HepG2 (cell line): ENCODE results near the gene ITGB2. TPM values are rescaled to one million over a fixed set of nuclear protein-coding genes. Genes with fewer than 3 reads are reported as not detected.
A peak's percentile ranks its signal among the peaks of the same experiment; 100 is the strongest.

Experiments
- ATAC-seq: fragments of 200-7000 bp; cut with Tn5 transposase; 3 replicates; pipeline ENCODE4 v1.9.1; 2020; ENCODE audit warnings: mild to moderate bottlenecking, moderate library complexity
- BruUV-seq: library from RNA; stranded (reverse); fragments of 400-500 nt; replicated peaks from 2 replicates; lab custom pipeline; 2021; lab: Mats Ljungman, UMichigan
- CTCF ChIA-PET: fragments of 300-600 bp; formaldehyde crosslinking; extraction: SDS; loops from one replicate; lab custom pipeline; 2021; ENCODE audit warnings: low total read pairs, inconsistent platforms, low intra/inter-chr PET ratio; lab: Yijun Ruan, JAX
- POLR2A ChIA-PET: fragments of 350-600 bp; sonication (Branson Sonifier 250); formaldehyde crosslinking; loops from one replicate; lab custom pipeline; 2020; ENCODE audit warnings: antibody characterized with exemption, inconsistent platforms; lab: Yijun Ruan, JAX
- DNase-seq: peaks from one replicate; pipeline ENCODE4 v3.0.0-alpha.2; 2015; ENCODE audit warnings: low spot score
- FAIRE-seq: peaks from 3 replicates; lab custom pipeline; 2011; peaks lifted over from hg19 to GRCh38; lab: Jason Lieb, UNC
- H2AFZ ChIP-seq: one replicate; pipeline ENCODE4 v1.6.1; 2011; ENCODE audit warnings: low read length, inconsistent platforms
- H3K27ac ChIP-seq: fragments of 300-600 bp; 3 replicates; pipeline ENCODE4 v1.8.0; 2011; ENCODE audit warnings: mixed run types, mild to moderate bottlenecking, mixed read lengths, low read length, inconsistent platforms; ENCODE audit not compliant: insufficient read depth; ENCODE audit errors: extremely low read length
- H3K27me3 ChIP-seq, 2 experiments: fragments of 200-600 bp in 1 of 2; 2 replicates in 1 of 2; 3 replicates in 1 of 2; pipeline versions ENCODE4 v1.6.0 to v1.8.0; 2011; ENCODE audit warnings: low read length in 2 of 2, mild to moderate bottlenecking in 2 of 2, moderate library complexity in 2 of 2, inconsistent platforms in 1 of 2; ENCODE audit not compliant: insufficient read depth in 2 of 2, control insufficient read depth in 1 of 2
- H3K36me3 ChIP-seq, 2 experiments: fragments of 200-600 bp in 1 of 2; replicated peaks in 1 of 2; 2 replicates in 1 of 2; 3 replicates in 1 of 2; pipeline versions ENCODE4 v1.5.1 to v1.8.0; 2011; ENCODE audit warnings: low read length in 2 of 2, inconsistent platforms in 1 of 2; ENCODE audit not compliant: insufficient read depth in 2 of 2, control insufficient read depth in 1 of 2
- H3K4me1 ChIP-seq: 2 replicates; pipeline ENCODE4 v1.5.1; 2012; ENCODE audit warnings: low read length, inconsistent platforms; ENCODE audit not compliant: insufficient read depth
- H3K4me2 ChIP-seq: 2 replicates; pipeline ENCODE4 v1.6.0; 2011; ENCODE audit warnings: low read depth, low read length, inconsistent platforms
- H3K4me3 ChIP-seq, 3 experiments: fragments of 200-600 bp in 1 of 3; sonication (generic), shearing (Covaris generic) in 1 of 3; replicated peaks in 1 of 3; 2 replicates each; pipeline ENCODE4 v1.5.1; 2011 to 2016; ENCODE audit warnings: low read length in 3 of 3, inconsistent platforms in 2 of 3, low read depth in 2 of 3, mild to moderate bottlenecking in 2 of 3, control low read depth in 1 of 3, mixed read lengths in 1 of 3; ENCODE audit not compliant: insufficient read depth in 1 of 3
- H3K79me2 ChIP-seq: one replicate; pipeline ENCODE4 v1.6.1; 2011; ENCODE audit warnings: low read length, inconsistent platforms; ENCODE audit not compliant: insufficient read depth
- H3K9ac ChIP-seq: 2 replicates; pipeline ENCODE4 v1.6.0; 2011; ENCODE audit warnings: mild to moderate bottlenecking, low read depth, low read length, inconsistent platforms; ENCODE audit not compliant: insufficient read depth
- H3K9me3 ChIP-seq: 2 replicates; pipeline ENCODE4 v1.5.1; 2012; ENCODE audit warnings: mild to moderate bottlenecking, low read length
- H4K20me1 ChIP-seq: 2 replicates; pipeline ENCODE4 v1.6.0; 2011; ENCODE audit warnings: inconsistent platforms, mild to moderate bottlenecking, low read length, moderate library complexity; ENCODE audit not compliant: insufficient read depth
- FOXK1 ChIP-seq: sonication (generic); formaldehyde crosslinking; IDR thresholded peaks from 2 replicates; pipeline ENCODE4 v1.4.0; 2020; ENCODE audit warnings: low read depth, missing genetic modification reagents, borderline replicate concordance
- ZBTB21 ChIP-seq: sonication (generic); formaldehyde crosslinking; IDR thresholded peaks from 2 replicates; pipeline ENCODE4 v1.4.0; 2020; ENCODE audit warnings: missing genetic modification reagents
- ZNF687 ChIP-seq: sonication (generic); formaldehyde crosslinking; IDR thresholded peaks from 2 replicates; pipeline ENCODE4 v1.5.1; 2020; ENCODE audit warnings: mild to moderate bottlenecking, missing genetic modification reagents, moderate library complexity
- WGBS: methylation state at CpG from one replicate; pipeline ENCODE4 v1.1.6; 2017; ENCODE audit warnings: low lambda C conversion rate; 5-methylcytosine and 5-hydroxymethylcytosine counted together
- in situ Hi-C: cut with HindIII; loops from 2 replicates; pipeline ENCODE4 v1.10.0; 2017; ENCODE audit warnings: low pct_unique_long_range_greater_than_20kb; ENCODE audit not compliant: extremely low pct_ligation_motif_present
- intact Hi-C: fragments of 100-400 bp; cut with micrococcal nuclease; formaldehyde crosslinking; loops from one replicate; pipeline ENCODE4 v1.10.0; 2022; ENCODE audit not compliant: unreplicated experiment
- polyA plus RNA-seq, 8 experiments: library from polyadenylated mRNA; depleted of rRNA in 3 of 8; stranded (reverse) in 7 of 8; unstranded in 1 of 8; fragments of >200 nt; fragmentation: Illumina TruSeq in 4 of 8; extraction: Trizol in 4 of 8; gene quantifications; 2 replicates each; pipeline versions ENCODE4 v1.2.1 to v1.2.3, GENCODE V29; 2011 to 2016; ENCODE audit warnings: low read depth in 4 of 8, missing spikeins in 1 of 8, mixed read lengths in 1 of 8; ENCODE audit not compliant: insufficient read depth in 1 of 8
- total RNA-seq, 5 experiments: library from RNA; depleted of rRNA; stranded (reverse); fragments of >200 nt; fragmentation: Illumina TruSeq; extraction: Trizol; gene quantifications; 2 replicates each; pipeline ENCODE4 v1.2.3, GENCODE V29; 2016; ENCODE audit warnings: low read depth in 1 of 5

ITGB2 gene
- total and polyA plus RNA-seq, 2 of the 13 experiments (the other 11 are each of a cell fraction or from before 2014, with no cell fraction given) = 4.2 to 18.0 TPM

- 0 out of 2 replicates have a peak, but pooled peaks have one; percentile 19 for TF ChIP-seq ZNF687 (CRISPR knock-in tag)
- TF ChIP-seq ZBTB21 (CRISPR knock-in tag) = no peak
- TF ChIP-seq FOXK1 (CRISPR knock-in tag) = no peak
- no TSS peak for BruUV-seq
- peak; percentile 23; the same call in 2 of the 3 replicates for ATAC-seq
- no peaks in the 10 kb centered on the region for H3K79me2 ChIP-seq
- no peak overlapping the region for H3K9ac ChIP-seq
- DNase-seq = no peak
- ChIA-PET POLR2A (interaction anchor here (0.7 to 2.0 kb wide), 3 partner anchors 10 to 25 kb away, joined by 3 to 6 read pairs (median 6); no protein-coding TSS in a partner anchor), CTCF (interaction anchor here (0.6 kb wide), 1 partner anchor 233 kb away, joined by 3 read pairs; no protein-coding TSS in a partner anchor)
- in situ Hi-C loops (no loop called here), intact Hi-C loops (no loop called here)
- H3K36me3 ChIP-seq = peaks cover 0 to 7% of the 10 kb centered on the region in 2 experiments; a peak in 2 of 5 replicates
- 100% methylated on average over 13 of the region's 21 CpGs for WGBS
- no peaks in the 10 kb centered on the region for H3K9me3 ChIP-seq
- no peaks in the 10 kb centered on the region for H4K20me1 ChIP-seq
- no peak overlapping the region for H3K4me3 ChIP-seq
- H3K27ac ChIP-seq = no peak overlapping the region
- H3K27me3 ChIP-seq = peaks cover 3 to 7% of the 10 kb centered on the region in 2 experiments; a peak in 2 of 5 replicates
- H3K4me2 ChIP-seq = no peak overlapping the region
- no peak overlapping the region for H2AFZ ChIP-seq
- FAIRE-seq = no peak
- H3K4me1 ChIP-seq = peaks cover 41% of the 10 kb centered on the region
Measured at GRCh38 chr21:44897326-44898010, 23.2 kb downstream of the ITGB2 start.
